ENCODE results near the gene BAHCC1. TPM values are rescaled to one million over a fixed set of nuclear protein-coding genes. Genes with fewer than 3 reads are reported as not detected.

BAHCC1 gene
- total RNA-seq, 1 experiment from 2014 or later: 0.31 TPM

DNA sequence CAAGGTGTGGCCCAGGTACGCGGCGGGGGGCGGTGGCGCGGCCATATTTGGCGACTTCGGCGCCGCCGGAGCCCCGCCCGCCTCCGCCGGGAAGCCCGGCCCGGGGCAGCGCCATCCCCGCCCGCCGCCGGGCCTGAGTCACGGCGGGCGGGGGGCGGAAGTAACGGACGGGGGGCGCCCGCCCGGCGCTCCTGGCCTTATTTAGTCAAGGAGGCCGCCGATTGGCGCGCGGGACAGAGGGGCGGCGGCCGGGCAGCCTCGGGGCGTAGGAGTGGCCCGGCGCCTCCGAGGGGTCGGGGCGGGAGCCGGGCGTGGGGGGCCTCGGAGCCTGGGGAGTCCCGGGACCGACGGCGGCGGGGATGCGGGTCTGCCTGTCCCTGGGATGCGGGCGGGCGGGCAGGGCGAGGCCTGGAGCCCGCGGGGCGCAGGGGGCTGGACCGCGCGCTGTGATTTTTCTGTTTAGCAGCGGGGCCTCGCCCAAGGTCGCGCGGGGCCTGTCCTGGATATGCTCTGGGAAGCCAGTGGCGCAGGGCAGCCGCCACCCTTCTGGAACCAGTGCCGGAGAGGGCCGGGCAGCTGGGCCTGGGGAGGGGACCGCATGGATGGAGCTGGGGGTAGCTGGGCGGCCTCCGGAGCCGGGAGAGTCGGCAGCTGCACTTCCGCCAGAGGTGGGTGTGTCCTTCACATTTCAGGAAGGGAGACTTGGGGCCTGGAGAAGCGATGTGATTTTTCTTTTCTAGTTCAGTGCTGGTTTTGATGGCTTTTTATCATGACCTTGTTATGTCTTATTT, 119.7 kb downstream of the BAHCC1 start:
- peak; percentile 69 for DNase-seq (ENCODE audit: low spot score)

DNA sequence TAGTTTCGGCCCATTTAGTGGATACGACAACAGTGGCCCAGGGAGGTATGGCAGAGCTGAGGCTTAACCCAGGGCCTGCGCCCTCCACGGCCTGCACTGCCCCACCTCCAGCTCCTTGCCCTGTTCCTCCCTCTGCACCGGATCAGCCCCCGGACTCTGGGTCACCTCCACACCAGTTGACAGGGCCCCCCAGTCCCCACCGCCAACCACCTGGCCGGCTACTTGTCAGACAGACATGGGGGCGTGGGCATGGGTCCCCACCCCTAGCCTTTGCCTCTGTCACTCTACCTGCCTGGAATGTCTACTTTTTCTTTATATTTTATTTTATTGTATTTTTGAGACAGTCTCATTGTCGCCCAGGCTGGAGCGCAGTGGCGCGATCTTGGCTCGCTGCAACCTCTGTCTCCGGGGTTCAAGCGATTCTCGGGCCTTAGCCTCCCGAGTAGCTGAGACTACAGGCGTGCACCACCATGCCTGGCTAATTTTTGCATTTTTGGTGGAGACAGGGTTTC, 120.3 kb downstream of the BAHCC1 start:
- DNase-seq (ENCODE audit: low spot score): no peak

Other genes with a start within 250 kb of the BAHCC1 start
- not detected in 2 replicates for gene PVALEF, start 229.9 kb upstream of the BAHCC1 start, total RNA-seq (2014; rRNA removed; shearing (Covaris generic))
- 0.08 and 0.33 TPM in 2 replicates for gene AATK, start 229.2 kb upstream of the BAHCC1 start, total RNA-seq (2014; rRNA removed; shearing (Covaris generic))
- gene CEP131, start 172.5 kb upstream of the BAHCC1 start, total RNA-seq (2014; rRNA removed; shearing (Covaris generic)): 5.3 and 11.3 TPM in 2 replicates
- gene TEPSIN, start 156.4 kb upstream of the BAHCC1 start, total RNA-seq (2014; rRNA removed; shearing (Covaris generic)): 3.4 and 4.0 TPM in 2 replicates
- 47.4 and 77.7 TPM in 2 replicates for gene NDUFAF8, start 156.1 kb upstream of the BAHCC1 start, total RNA-seq (2014; rRNA removed; shearing (Covaris generic))
- 40.9 and 67.3 TPM in 2 replicates for gene SLC38A10, start 100.2 kb upstream of the BAHCC1 start, total RNA-seq (2014; rRNA removed; shearing (Covaris generic))
- gene ACTG1, start 117.3 kb downstream of the BAHCC1 start, total RNA-seq (2014; rRNA removed; shearing (Covaris generic)): 1,105 and 1,576 TPM in 2 replicates
- 0.27 TPM in 1 of 2 replicates, not detected in the other for gene FSCN2, start 132.9 kb downstream of the BAHCC1 start, total RNA-seq (2014; rRNA removed; shearing (Covaris generic))
- gene FAAP100, start 156.9 kb downstream of the BAHCC1 start, total RNA-seq (2014; rRNA removed; shearing (Covaris generic)): 6.6 and 7.4 TPM in 2 replicates
- 55.0 and 63.7 TPM in 2 replicates for gene NPLOC4, start 241.7 kb downstream of the BAHCC1 start, total RNA-seq (2014; rRNA removed; shearing (Covaris generic))
- 0.06 and 1.5 TPM in 2 replicates for gene TSPAN10, start 241.7 kb downstream of the BAHCC1 start, total RNA-seq (2014; rRNA removed; shearing (Covaris generic))